Stromal cell of bone marrow (primary cell): ENCODE data around the gene SLC35G1.

Experiments
- DNase-seq: peaks from one replicate; pipeline ENCODE4 v3.0.0-alpha.2; 2012; ENCODE audit warnings: low read depth

Gene SLC35G1

DNA sequence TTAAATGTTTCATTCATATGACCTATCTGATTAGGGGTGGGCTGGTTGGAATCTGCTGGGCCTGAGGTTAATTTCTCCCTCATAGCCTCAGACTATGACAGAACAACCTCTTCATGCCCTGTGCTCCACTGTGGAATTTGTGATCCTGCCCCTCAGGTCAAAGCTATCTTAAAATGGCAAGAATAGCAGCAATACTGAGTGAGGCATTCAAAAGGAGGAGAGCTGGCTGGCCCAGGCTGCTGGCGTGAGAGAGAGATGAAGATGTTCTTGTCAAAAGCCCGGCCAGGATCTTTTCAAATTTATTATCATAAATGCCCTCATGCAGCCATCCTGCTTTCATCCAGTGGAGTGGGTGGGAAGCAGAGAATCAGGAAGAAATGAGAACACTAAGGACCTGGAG lies 58.1 kb downstream of the SLC35G1 start:
- no peak for DNase-seq
